HCT116 (cell line): ENCODE data around the gene CFAP92. TPM values are rescaled to one million over a fixed set of nuclear protein-coding genes. Genes with fewer than 3 reads are reported as not detected.
"Not testable (repeated sequence)": the region's sequence is repeated elsewhere in the genome, so short reads cannot be mapped to it uniquely, and the experiment has no call there.

Experiments
- ATAC-seq: fragments of 200-7000 bp; cut with Tn5 transposase; 2 replicates; pipeline ENCODE4 v1.9.1; 2020; ENCODE audit warnings: mild to moderate bottlenecking, moderate library complexity
- BruUV-seq: library from RNA; stranded (reverse); fragments of 400-500 nt; replicated peaks from 2 replicates; lab custom pipeline; 2021; lab: Mats Ljungman, UMichigan
- CTCF ChIA-PET: fragments of 300-600 bp; sonication (Branson Sonifier 250); formaldehyde crosslinking; loops from one replicate; lab custom pipeline; 2021; ENCODE audit warnings: antibody characterized with exemption; lab: Charles Lee
- POLR2A ChIA-PET: fragments of 300-600, 350-600 bp; sonication (Branson Sonifier 250); formaldehyde crosslinking; loops from one replicate; lab custom pipeline; 2021; ENCODE audit warnings: antibody characterized with exemption; lab: Charles Lee
- RAD21 ChIA-PET, 2 experiments: fragments of 300-600 bp; sonication (Branson Sonifier 250); formaldehyde crosslinking; loops; one replicate each; lab custom pipeline; 2023; ENCODE audit warnings: low total read pairs in 2 of 2; ENCODE audit not compliant: uncharacterized antibody in 2 of 2, unreplicated experiment in 2 of 2, low non-redundant PET in 1 of 2; lab: Charles Lee
- DNase-seq: peaks from one replicate; pipeline ENCODE4 v3.0.0-alpha.2; 2010; ENCODE audit warnings: low read depth, low spot score
- H2AFZ ChIP-seq: fragments of 200-600 bp; shearing (Covaris generic), sonication (generic); 2 replicates; pipeline ENCODE4 v1.6.1; 2017; ENCODE audit warnings: low read depth, mixed run types, mixed read lengths, antibody characterized with exemption, low read length; ENCODE audit not compliant: poor library complexity, severe bottlenecking
- H3K27ac ChIP-seq: 2 replicates; pipeline ENCODE4 v1.5.1; 2012; ENCODE audit warnings: low read depth, low read length
- H3K27me3 ChIP-seq: fragments of 200-600 bp; sonication (generic); 2 replicates; pipeline ENCODE4 v1.6.1; 2016; ENCODE audit warnings: mixed run types, low read length, mixed read lengths; ENCODE audit not compliant: insufficient read depth
- H3K36me3 ChIP-seq, 2 experiments: fragments of 200-500 bp in 1 of 2; fragments of 200-600 bp in 1 of 2; sonication (Bioruptor generic) in 1 of 2; sonication (generic) in 1 of 2; 2 replicates each; pipeline versions ENCODE4 v1.5.1 to v1.6.1; 2014 to 2016; ENCODE audit warnings: low read length in 2 of 2, inconsistent platforms in 1 of 2, mixed read lengths in 1 of 2, mixed run types in 1 of 2; ENCODE audit not compliant: insufficient read depth in 2 of 2, control insufficient read depth in 1 of 2
- H3K4me1 ChIP-seq, 2 experiments: fragments of 200-600 bp in 1 of 2; sonication (generic) in 1 of 2; 2 replicates each; pipeline versions ENCODE4 v1.5.1 to v1.6.1; 2012 to 2017; ENCODE audit warnings: low read length in 2 of 2, inconsistent platforms in 1 of 2, mild to moderate bottlenecking in 1 of 2, mixed read lengths in 1 of 2, mixed run types in 1 of 2, moderate library complexity in 1 of 2; ENCODE audit not compliant: insufficient read depth in 2 of 2, control insufficient read depth in 1 of 2
- H3K4me2 ChIP-seq: fragments of 200-600 bp; sonication (generic); 2 replicates; pipeline ENCODE4 v1.6.1; 2017; ENCODE audit warnings: mixed run types, low read length, mixed read lengths
- H3K4me3 ChIP-seq, 2 experiments: fragments of 200-600 bp in 1 of 2; sonication (generic) in 1 of 2; replicated peaks in 1 of 2; 2 replicates each; pipeline ENCODE4 v1.5.1; 2011 to 2016; ENCODE audit warnings: low read length in 2 of 2, control low read depth in 1 of 2, low read depth in 1 of 2, mild to moderate bottlenecking in 1 of 2, mixed read lengths in 1 of 2, mixed run types in 1 of 2
- H3K79me2 ChIP-seq: fragments of 200-600 bp; sonication (generic); 2 replicates; pipeline ENCODE4 v1.6.1; 2017; ENCODE audit warnings: mild to moderate bottlenecking, mixed run types, low read length, moderate library complexity, mixed read lengths; ENCODE audit not compliant: insufficient read depth
- H3K9ac ChIP-seq: fragments of 200-600 bp; sonication (generic); 2 replicates; pipeline ENCODE4 v1.6.1; 2016; ENCODE audit warnings: low read length, mixed read lengths
- H3K9me2 ChIP-seq: fragments of 200-600 bp; sonication (generic), shearing (Covaris generic); 2 replicates; pipeline ENCODE4 v1.6.1; 2017; ENCODE audit warnings: mixed run types, mild to moderate bottlenecking, moderate library complexity; ENCODE audit not compliant: insufficient read depth
- H3K9me3 ChIP-seq, 2 experiments: fragments of 200-500 bp in 1 of 2; fragments of 200-600 bp in 1 of 2; sonication (Bioruptor generic) in 1 of 2; sonication (generic) in 1 of 2; 2 replicates each; pipeline ENCODE4 v1.6.1; 2014 to 2017; ENCODE audit warnings: low read length in 2 of 2, mixed read lengths in 2 of 2, inconsistent platforms in 1 of 2, low read depth in 1 of 2, mild to moderate bottlenecking in 1 of 2, mixed run types in 1 of 2, moderate library complexity in 1 of 2; ENCODE audit not compliant: control insufficient read depth in 1 of 2, insufficient read depth in 1 of 2
- H4K20me1 ChIP-seq: fragments of 200-600 bp; sonication (generic), shearing (Covaris generic); 2 replicates; pipeline ENCODE4 v1.6.1; 2017; ENCODE audit warnings: mixed run types, mild to moderate bottlenecking, moderate library complexity; ENCODE audit not compliant: insufficient read depth
- ATF3 ChIP-seq: IDR thresholded peaks from 2 replicates; pipeline ENCODE4 v1.6.1; 2012
- EGR1 ChIP-seq: IDR thresholded peaks from 2 replicates; pipeline ENCODE4 v1.6.1; 2012; ENCODE audit warnings: low read depth
- ELF1 ChIP-seq: IDR thresholded peaks from 2 replicates; pipeline ENCODE4 v1.6.1; 2012; ENCODE audit warnings: low read depth, borderline replicate concordance
- SP1 ChIP-seq: IDR thresholded peaks from 2 replicates; pipeline ENCODE4 v1.6.1; 2012; ENCODE audit warnings: low read depth
- TCF7L2 ChIP-seq: IDR thresholded peaks from 2 replicates; pipeline ENCODE4 v1.7.0; 2011; ENCODE audit warnings: borderline replicate concordance, inconsistent platforms; ENCODE audit not compliant: insufficient read depth, insufficient read length; ENCODE audit errors: extremely low read depth
- ZNF274 ChIP-seq: fragments of 200-500 bp; sonication (Bioruptor generic); IDR thresholded peaks from 2 replicates; pipeline ENCODE4 v1.6.1; 2014; ENCODE audit warnings: mild to moderate bottlenecking, low read depth, low read length, inconsistent platforms
- intact Hi-C: fragments of 100-400 bp; cut with micrococcal nuclease; formaldehyde crosslinking; loops from 2 replicates; pipeline ENCODE4 v1.10.0; 2022
- total RNA-seq: library from RNA; stranded (reverse); gene quantifications from one replicate; pipeline ENCODE4 v1.2.1, GENCODE V29; 2021; ENCODE audit not compliant: unreplicated experiment

The CFAP92 gene
- total RNA-seq, 1 experiment from 2014 or later = 3.6 TPM

- intact Hi-C loops = no loop called here
- ATAC-seq (no peak), DNase-seq (no peak)
- H3K27ac ChIP-seq = no peak overlapping the region
- ChIA-PET POLR2A (no interaction called here), RAD21 (no interaction called here), CTCF (no interaction called here)
- BruUV-seq = no TSS peak
- no peak overlapping the region for H3K4me3 ChIP-seq
- H3K9me2 ChIP-seq = no peaks in the 10 kb centered on the region
- H3K36me3 ChIP-seq = no peaks in the 10 kb centered on the region
- H3K4me1 ChIP-seq = no peaks in the 10 kb centered on the region
- H3K4me2 ChIP-seq = no peak overlapping the region
- H3K79me2 ChIP-seq = no peaks in the 10 kb centered on the region
- H4K20me1 ChIP-seq = no peaks in the 10 kb centered on the region
- no peak for TF ChIP-seq EGR1
- TF ChIP-seq ATF3 = no peak
- no peak for TF ChIP-seq ELF1
- TF ChIP-seq TCF7L2 = no peak
- TF ChIP-seq ZNF274 = no peak
- no peak for TF ChIP-seq SP1
- no peaks in the 10 kb centered on the region for H3K27me3 ChIP-seq
- H3K9me3 ChIP-seq = peaks cover 6 to 7% of the 10 kb centered on the region in 2 experiments; a peak in 2 of 4 replicates
- no peak overlapping the region for H2AFZ ChIP-seq
- H3K9ac ChIP-seq = no peak overlapping the region
Measured at GRCh38 chr3:128929364-128929763, 64.5 kb downstream of the CFAP92 start.

- RAD21 ChIA-PET, H3K27ac ChIP-seq, POLR2A ChIA-PET, H3K36me3 ChIP-seq, H3K4me1 ChIP-seq, H3K4me3 ChIP-seq, CTCF ChIA-PET, intact Hi-C loops, BruUV-seq, H3K9me2 ChIP-seq, ATAC-seq, H3K79me2 ChIP-seq, H3K4me2 ChIP-seq, DNase-seq, H3K9ac ChIP-seq, H2AFZ ChIP-seq, H4K20me1 ChIP-seq, H3K27me3 ChIP-seq: not testable (repeated sequence)
- peaks cover 8 to 21% of the 10 kb centered on the region in 2 experiments; a peak in 2 of 4 replicates for H3K9me3 ChIP-seq
Measured at GRCh38 chr3:128923986-128924385, 69.9 kb downstream of the CFAP92 start.
